GM21526 (cell line): ENCODE results near the gene FANCD2.
"Not testable (repeated sequence)": the region's sequence is repeated elsewhere in the genome, so short reads cannot be mapped to it uniquely, and the experiment has no call there.

Experiments
- ATAC-seq: cut with Tn5 transposase; IDR thresholded peaks from one replicate; pipeline ENCODE4 v1.9.1; 2021; ENCODE audit warnings: moderate library complexity; ENCODE audit not compliant: unreplicated experiment, low FRiP score

Gene FANCD2

GRCh38 chr3:10026084-10026890 is at the start of gene FANCD2:
TSS of gene FANCD2 (plus strand) at chr3:10026437. CDS start at chr3:10028658, 2,221 bp downstream.
- peak; percentile 71 for ATAC-seq

GRCh38 chr3:9976721-9977709 is 49.2 kb upstream of the FANCD2 start:
- ATAC-seq = no peak

DNA sequence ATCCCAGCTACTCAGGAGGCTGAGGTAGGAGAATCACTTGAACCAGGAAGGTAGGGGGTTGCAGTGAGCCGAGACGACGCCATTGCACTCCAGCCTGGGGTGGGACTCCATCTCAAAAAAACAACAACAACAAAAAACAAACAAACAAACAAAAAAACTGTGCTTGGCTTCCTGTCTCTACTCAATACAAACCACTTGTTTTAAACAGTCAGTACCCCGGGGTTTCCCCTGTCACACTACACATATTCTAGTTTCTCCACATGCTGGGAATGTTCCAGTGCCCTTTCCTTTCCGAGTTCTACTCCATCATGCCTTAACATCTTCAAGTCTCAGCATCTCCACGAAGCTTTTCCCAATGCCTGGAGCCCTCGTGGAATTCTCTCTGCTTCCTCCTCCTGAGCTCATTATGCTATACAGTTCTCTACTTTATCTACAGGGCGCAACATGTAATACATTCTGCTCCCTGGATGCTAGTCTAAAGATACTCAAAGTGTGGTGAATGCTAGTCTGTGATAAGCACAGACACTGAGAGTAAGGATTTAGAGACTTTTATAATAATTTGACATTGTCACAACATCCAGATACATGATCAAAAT is 47.4 kb upstream of the FANCD2 start:
- ATAC-seq = no peak

- ATAC-seq = no peak
These were observed 46.0 kb upstream of the FANCD2 start for GRCh38 chr3:9980251-9980650.

GRCh38 chr3:9986230-9986725 is 40.0 kb upstream of the FANCD2 start:
- ATAC-seq = peak; percentile 21

GRCh38 chr3:9994086-9994844 is 32.0 kb upstream of the FANCD2 start:
- ATAC-seq = no peak

DNA sequence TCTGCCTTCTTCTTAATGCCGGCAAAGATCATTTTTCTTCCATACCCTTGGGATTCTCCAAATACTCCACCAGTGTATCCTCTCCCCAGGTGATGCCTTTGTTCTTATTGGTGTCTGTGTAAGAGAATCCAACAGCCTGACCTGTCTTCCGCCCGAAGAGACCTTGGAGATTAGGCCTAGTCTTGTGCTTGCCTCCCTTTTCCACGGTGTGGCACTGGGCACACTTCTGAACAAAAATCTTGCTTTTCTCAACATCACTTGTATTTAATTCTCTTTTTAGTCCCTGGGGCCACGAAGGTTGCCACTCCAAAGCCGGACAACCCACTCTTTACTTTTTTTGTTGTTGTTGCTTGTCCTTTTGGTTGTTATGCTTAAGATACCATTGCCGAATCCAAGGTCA is 25.6 kb upstream of the FANCD2 start:
- ATAC-seq = no peak

DNA sequence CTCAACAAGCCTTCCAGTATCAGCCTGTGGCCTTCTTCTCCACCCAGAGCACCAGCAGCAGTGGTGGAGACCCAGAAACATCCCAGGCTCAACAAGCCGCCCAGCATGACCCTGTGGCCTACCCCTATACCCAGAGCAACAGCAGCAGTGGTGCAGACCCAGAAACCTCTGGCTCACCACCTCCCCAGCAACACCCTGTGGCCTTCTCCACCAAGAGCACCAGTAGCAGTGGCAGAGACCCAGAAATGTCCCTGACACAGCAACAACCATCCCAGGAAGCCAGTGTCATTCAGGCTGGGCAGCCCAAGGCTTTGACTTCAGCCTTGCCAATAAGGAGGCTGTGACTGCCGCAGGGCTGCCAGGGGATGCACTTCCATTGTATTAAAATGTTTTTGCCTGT is 23.3 kb upstream of the FANCD2 start:
- no peak for ATAC-seq

GRCh38 chr3:10004506-10004905 is 21.7 kb upstream of the FANCD2 start:
- ATAC-seq = no peak

GRCh38 chr3:10004960-10005564 is 21.2 kb upstream of the FANCD2 start:
- ATAC-seq = no peak

DNA sequence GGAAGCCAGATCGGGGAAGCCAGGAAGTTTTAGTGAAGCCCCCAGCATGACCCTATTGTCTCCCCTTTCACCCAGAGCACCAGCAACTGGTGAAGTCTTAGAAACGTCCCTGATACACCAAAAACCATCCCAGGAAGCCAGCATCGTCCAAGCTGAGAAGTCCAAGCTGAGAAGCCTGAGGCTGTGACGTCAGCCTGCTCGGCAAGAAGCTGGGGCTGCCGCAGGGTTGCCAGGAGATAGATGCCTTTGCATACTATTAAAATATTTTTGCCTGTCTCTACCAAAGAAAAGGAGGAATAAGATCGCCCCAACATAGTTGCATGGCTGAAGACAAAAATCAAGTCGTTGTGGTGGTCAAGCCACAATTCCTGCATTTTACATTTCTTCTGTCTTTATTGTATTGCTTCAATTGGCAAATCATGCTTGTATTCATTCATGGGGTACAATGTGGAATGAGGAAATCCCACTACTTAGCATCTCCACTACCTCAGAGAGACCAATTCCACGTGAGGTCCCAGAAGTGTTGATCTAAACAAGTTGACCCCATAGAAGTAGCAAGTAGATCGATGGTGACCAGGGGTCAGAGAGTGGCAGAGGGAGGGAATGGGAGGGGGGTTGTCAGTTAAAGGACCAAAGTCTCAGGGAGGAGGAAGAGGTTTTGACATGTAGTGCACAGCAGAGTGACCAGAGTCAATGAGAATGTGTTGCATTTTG is 20.0 kb upstream of the FANCD2 start:
- ATAC-seq = no peak

DNA sequence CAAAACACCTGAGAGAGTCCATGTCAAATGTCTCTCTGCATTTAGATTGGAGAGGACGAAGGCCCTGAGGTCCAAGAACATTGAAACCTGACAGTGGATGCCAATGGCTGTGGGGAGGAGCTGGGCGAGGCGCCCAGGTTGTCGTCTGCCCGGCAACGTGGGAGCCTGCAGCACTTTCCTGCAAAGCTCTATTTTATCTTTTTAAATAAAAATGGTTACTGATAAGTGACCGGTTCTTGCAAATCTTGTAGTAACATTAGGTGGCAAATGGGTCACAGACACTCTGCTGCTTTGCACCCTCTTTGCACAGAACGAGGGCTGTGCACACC is 19.5 kb upstream of the FANCD2 start:
- no peak for ATAC-seq

- no peak for ATAC-seq
These were observed 19.0 kb upstream of the FANCD2 start for GRCh38 chr3:10007126-10007782.

DNA sequence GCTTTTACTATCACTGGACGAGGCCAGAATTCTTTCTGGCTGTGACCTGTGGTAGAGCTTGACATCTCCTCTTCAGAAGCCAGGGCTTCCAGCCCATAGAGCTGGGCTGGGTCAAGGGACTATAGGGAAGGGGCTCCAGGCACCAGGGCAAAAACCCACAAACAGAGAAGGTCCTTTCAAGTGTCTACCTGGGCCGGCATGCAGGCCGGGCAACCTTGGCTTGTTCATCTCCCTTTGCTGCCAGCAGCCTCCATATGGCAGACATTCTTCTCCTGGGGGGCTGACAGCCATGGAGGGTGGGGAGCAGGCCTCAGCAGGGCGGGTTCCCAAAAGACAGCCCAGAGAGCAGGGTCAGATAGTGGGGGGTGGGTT is 18.0 kb upstream of the FANCD2 start:
- ATAC-seq = not testable (repeated sequence)

DNA sequence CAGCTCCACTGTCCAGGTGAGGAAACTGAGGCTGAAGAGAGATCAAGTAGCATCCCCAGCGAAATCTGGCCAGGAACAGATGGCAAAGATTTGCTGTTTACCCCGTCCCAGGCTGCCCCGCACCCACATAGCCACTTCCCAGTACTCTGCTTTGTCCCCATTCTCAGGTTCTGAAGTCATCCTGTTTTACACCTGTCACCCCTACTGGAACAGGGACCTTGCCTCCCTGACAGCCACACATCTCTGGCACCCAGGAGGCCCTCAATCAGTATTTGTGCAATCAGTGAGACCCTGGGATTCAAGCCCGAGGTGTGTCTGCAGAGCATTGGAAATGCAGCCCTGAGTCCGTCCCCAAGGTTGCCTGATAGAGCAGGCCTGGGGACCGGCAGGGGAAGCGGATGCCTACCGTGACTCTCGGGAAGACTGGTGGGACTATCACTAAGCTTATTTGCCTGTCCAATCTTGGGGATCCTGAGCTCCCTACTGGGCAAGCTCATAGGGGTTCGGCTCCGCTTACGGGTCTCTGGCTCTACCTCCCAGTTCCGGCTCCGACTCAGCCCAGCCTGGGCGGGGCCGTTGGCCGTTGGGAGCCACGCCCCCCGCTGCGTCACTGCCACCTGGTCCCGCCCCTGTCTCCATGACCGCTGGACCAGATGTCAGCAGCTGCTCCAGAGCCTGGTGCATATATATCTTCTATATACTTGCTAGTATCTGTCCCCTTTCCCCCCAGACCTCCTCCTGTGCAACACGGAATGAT is 17.5 kb upstream of the FANCD2 start:
- peak; percentile 61 for ATAC-seq

GRCh38 chr3:10010421-10010877 is 15.8 kb upstream of the FANCD2 start:
- no peak for ATAC-seq

DNA sequence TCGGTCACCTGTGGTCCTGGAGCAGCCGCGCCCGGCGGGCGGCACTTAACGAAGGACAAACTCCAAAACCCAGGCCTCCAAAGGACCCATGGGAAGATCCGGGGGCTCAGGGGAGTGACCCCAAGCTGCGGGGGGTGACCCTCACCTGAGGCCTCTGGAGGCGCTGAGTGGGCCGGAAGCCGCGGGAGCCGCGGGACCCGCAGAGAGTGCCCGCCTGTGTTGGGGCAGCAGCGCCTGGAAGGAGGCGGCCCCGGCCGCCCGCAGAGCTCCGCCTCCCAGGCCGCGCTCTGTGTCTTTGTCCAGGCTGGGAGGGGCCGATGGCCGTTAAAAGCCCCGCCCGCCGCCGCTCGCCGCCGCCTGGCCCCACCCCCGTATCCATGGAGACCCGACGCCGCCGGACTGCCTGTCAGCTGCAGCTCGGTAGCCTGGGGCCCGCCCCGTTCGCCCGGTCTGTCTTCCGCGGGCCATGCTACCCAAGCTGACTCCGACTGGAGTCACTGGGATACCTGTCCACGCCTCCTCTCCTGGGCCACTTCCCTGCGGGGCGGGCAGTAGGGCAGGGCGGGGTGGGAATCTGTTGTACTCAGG is 15.3 kb upstream of the FANCD2 start:
- ATAC-seq = peak; percentile 81

GRCh38 chr3:10011631-10012030 is 14.6 kb upstream of the FANCD2 start:
- no peak for ATAC-seq
